NCI-H748 treated with DMSO at 0.1 percent for 48 hours (cell line): ENCODE results near the gene STOX1.
"Not testable (repeated sequence)": the region's sequence is repeated elsewhere in the genome, so short reads cannot be mapped to it uniquely, and the experiment has no call there.

ENCODE experiments used
- DNase-seq: peaks from one replicate; lab custom pipeline; 2025; lab: John Stamatoyannopoulos, UW

The STOX1 gene

DNA sequence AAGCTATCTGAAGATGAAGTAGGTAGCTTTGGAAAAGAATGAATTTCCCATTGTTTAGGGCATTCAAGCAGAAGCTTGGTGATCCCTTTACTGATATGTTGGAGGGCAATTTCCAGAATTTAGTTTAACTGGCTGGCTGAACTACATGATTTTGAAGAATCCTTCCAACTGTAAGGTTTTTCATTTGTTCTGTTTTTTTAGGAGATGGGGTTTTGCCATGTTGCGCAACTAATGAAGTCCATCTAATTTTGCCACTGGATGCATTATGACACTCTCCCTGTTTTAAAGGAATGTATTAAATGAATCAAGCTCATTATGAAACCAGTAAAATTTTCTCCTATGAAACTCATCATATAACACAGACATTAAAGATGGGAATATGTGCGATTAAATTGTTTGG is 67.7 kb downstream of the STOX1 start:
- no peak for DNase-seq

DNA sequence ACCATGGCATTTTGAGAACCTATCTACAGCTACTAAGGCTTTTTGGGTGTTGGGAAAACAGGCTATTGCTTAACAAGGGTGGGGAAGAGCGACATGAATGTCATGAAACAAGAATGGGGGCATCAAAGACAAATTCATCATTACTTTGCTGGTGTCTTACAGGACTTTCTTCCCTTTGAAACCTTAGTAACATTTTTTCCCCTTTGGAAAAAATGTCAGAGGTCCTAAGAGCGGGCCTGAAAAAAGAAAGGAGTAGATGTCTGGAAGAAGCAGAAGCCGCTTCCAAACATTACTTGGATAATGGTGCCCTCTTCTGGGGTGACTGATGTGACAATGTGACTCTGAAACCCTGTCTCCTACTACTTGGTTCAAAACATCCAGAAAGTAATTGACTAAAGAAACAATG is 70.0 kb downstream of the STOX1 start:
- DNase-seq: peak; percentile 55

DNA sequence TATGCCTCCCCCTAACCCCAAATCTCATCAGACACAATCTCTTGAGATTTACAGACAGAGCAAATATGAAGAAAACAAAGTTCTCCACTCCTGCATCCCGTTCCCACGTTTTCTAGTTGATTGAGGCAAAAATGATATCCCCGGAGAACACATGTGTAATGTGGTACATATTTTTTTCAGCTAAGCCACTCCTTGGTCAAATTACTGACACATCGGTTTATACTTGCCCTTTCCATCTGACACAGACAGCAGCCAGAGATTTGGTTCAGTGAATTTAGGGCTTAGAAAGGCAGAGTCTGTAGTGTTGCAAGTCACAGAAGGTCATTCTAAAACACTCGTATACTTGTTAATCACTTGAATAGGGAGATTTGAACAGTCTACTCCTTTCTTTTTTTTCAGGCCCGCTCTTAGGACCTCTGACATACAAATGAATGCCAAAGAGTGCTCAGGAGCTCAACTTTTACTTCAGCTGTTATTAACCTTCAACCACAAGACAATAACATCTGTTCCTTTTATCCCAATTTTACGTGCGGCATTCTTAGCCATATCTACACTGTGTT is 71.9 kb downstream of the STOX1 start:
- DNase-seq: no peak

DNA sequence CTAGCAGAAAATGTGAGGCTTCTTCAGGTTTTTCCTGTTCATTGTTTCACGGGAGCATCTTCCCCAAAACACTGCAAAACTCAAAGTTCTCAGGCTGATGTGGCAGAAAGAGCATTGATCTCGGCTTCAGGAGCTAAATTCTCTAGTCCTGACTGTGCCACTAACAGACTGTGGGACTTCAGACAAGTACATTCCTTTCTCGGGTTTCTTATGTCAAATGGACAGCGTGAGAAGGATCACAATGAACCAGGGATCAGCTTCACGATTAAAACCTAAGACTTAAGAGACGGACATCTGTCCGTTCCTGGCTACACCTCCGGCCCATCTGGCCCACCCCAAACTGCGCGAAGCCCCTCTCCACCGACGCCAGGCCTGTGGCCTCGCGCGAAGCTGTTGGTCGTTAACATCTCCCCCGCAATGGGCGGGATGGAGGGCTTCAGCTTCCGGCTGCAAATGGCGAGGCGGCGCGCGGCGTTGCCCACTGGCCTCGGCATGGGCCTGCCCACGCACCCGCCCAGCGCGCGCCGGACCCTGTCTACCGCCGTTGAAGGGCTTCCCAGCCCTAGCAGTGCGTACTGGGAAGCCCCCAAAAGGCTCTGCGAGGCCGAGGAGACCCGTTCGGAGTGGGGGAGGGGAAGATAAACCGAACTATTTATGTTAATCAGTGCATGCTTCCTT is 73.2 kb downstream of the STOX1 start:
- DNase-seq: peak; percentile 19

DNA sequence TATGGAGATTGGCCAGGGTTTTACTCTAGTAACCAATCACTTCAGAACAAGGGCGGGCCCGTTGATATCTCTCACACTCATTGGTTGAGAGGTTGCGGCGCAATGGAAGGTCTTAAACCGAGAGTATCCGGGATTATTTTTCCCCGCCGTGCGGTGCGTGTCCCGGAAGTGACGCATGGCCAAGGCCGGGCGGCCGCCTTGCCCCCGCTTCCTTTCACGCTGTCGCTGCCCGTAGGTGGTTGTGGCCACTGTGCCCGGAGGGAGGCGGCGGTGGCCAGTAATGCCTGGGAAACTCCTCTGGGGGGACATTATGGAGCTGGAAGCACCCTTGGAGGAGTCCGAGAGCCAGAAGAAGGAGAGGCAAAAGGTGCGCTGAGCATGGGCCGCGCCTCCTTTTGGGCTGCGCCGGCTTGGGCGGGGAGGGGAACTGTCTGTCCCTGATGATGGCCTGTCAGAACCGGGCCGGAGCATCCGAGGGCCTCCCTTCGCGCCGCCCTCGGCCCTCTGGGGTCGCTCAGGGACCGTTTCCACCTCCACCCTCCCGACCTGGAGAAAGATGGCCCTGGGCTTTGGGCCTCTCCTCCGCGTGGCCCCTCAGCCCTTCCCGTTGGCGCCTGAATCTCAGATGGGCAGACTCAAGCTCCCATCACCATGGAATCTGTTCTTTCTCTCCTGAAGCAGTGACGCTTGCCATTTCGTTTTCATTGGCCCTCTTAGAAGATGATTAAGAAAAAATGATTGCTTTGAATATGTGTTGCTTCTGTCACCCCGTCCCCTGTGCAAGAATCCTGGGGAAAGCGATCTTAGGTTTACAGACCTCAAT is 74.0 kb downstream of the STOX1 start, which contains the start of gene DDX50:
TSS of gene DDX50 (plus strand) at position 211 of the 823 bp plus-strand sequence. CDS start at position 281, 70 bp downstream.
- DNase-seq: peak; percentile 93

DNA sequence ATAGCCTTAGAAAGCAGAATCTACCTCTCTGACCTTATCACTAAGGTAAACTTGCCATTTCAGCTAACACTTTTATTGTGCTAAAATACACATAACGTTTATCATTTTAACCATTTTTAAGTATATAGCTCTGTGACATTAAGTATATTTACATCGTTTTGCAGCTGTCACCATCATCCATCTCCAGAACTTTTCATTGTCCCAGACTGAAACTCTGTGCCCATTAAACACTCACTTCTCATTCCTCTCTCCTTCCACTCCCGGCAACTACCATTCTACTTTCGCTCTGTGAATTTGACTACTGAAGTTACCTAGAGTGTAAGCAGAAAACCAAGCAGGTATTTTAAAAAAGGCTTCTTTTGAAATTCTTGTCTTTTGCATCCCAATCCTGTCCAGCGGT is 75.1 kb downstream of the STOX1 start:
- DNase-seq: no peak

DNA sequence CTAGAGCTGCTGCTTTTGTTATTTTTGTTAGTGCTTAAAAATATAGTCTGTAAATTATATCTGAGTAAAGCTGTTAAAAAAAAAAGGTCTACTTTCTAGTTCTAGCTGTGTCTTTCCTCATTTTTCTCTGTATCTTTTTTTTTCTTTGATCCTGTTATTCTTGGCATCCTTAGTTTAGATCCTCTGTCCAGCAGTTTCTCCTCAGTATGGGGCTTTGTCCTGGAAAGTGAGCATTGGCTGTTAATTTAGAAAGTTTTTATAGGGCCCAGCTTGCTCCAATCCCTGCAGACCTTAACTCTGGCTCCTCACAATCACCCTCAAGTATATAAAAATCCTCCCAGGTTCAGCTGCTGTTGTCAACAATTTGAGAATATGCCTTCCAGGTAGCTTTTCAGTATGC is 97.3 kb downstream of the STOX1 start:
- DNase-seq: no peak

DNA sequence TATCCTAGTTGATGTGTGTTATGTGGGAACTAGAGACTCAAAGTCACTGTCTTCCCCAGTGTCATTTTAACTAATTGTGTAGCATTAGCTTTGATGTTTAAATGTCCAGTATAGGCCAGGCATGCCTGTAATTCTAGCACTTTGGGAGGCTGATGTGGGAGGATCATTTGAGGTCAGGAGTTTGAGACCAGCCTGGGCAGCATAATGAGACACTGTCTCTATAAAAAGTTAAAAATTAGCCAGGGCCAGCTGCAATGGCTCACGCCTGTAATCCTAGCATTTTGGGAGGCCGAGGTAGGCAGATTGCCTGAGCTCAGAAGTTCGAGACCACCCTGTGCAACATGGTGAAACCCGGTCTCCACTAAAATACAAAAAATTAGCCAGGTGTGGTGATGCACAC is 98.2 kb downstream of the STOX1 start:
- no peak for DNase-seq

DNA sequence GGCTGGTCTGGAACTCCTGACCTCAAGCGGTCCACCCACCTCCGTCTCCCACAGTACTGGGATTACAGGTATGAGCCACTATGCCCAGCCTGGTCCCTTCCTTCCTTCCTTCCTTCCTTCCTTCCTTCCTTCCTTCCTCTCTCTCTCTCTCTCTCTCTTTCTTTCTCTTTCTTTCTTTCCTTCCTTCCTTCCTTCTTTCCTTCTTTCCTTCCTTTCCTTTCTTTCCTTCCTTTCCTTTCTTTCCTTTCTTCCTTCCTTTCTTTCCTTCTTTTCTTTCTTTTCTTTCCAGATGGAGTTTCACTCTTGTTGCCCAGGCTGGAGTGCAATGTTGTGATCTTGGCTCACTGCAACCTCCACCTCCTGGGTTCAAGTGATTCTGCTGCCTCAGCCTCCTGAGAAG is 101.8 kb downstream of the STOX1 start:
- DNase-seq: not testable (repeated sequence)

DNA sequence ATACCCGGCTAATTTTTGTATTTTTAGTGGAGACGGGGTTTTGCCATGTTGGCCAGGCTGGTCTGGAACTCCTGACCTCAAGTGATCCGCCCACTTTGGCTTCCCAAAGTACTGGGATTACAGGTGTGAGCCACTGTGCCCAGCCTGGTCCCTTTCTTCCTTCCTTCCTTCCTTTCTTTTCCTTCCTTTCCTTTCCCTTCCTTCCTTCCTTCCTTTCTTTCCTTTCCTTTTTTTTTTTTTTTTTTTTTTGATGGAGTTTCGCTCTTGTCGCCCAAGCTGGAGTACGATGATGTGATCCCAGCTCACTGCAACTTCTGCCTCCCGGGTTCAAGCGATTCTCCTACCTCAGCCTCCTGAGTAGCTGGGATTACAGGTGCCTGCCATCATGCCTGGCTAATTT is 102.6 kb downstream of the STOX1 start:
- not testable (repeated sequence) for DNase-seq

DNA sequence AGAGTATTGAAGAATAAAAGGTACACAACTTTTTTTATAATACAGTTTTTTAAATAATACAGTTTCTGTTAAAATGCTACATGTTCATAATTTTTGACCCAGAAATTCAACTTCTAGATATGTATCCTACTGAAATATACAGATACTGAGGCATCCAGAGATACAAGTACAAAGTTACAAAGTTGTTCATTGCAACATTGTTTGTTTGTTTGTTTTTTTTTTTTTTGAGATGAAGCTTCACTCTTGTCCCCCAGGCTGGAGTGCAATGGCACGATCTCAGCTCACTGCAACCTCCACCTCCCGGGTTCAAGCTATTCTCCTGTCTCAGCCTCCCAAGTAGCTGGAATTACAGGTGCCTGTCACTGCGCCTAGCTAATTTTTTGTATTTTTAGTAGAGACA is 105.5 kb downstream of the STOX1 start:
- not testable (repeated sequence) for DNase-seq

DNA sequence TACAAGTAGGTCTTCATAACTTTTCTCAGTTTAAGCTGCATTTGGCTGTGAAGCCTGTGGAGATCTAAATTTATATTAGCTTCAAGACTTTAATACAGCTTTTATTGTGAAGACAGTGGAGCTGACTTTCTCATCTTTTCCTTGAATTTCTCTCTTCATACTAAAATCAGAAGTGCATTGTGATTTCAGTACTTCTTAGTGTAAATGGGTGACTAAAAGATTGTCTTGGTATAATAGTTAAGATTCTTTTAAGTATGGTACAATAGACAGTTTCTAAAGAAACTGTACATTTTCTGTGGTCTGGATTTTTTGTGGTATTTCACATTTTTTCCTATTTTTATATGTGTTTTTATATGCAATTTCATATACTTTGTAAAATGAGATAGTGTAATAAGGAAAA is 107.7 kb downstream of the STOX1 start:
- no peak for DNase-seq

DNA sequence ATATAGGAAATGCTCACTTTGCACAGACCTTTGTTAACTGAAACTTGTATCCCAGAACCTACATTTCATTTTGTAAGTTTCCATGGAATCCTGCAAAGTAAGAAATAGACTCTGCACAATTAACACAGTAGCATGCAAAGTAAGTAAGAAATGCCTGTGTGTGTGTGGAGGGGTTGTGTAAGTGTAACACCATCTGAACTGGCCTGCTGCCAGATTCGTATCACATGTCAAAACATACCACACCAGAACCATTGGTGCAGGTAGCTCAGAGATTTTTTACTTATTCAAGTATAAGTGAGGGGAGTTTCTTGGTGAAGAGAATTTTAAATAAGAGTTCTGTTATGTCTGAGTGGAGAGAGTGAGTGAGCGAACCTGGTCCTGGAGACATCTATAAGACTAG is 110.8 kb downstream of the STOX1 start:
- DNase-seq: no peak

DNA sequence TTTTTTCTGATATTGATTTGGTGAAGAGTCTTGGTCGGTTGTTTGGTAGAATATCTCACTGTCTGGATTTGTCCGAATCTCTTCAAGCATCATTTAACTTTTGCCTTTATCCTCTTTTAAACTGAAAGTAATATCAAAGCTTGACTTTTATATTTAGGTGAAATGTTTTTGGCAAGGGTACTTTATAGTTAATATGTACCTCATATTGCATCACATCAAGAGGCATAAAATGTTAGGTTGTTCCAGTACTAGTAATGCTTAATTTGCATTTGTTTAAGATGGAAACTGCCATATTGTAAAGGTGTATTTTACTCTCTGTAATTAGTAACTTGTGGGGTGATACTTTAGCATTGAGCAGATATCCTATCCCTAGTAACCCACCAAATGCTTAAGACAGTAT is 111.6 kb downstream of the STOX1 start:
- no peak for DNase-seq

DNA sequence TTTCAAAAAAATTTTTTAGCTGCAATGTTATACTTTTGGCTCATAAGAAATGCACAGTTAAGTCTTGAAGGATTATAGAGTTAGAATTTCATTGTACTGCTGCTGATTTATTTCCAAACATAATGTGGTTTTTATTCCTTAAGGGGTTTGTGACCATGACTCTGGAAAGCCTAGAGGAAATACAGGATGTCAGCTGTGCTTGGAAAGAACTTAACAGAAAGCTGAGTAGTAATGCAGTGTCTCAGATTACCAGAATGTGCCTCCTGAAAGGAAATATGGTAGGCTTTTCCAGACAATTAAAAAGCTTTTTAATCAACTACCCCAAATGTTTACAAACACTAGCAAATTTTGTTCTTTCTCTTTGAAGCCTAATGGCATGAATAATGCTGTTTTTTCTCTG is 113.6 kb downstream of the STOX1 start:
- not testable (repeated sequence) for DNase-seq
